T47D (cell line): Measurements from ENCODE around the gene FOXF1.

Experiments used
- DNase-seq, 2 experiments: peaks; one replicate each; pipeline versions ENCODE4 v3.0.0 to v3.0.0-alpha.2; 2011 to 2012; ENCODE audit warnings: low read depth in 1 of 2, low spot score in 1 of 2
- JUND ChIP-seq: IDR thresholded peaks from 2 replicates; pipeline ENCODE4 v1.6.1; 2012; ENCODE audit warnings: low read depth
- in situ Hi-C: cut with HindIII; loops from 2 replicates; pipeline ENCODE4 v1.10.0; 2016; ENCODE audit warnings: low sequenced_read_pairs, low pct_unique_long_range_greater_than_20kb

FOXF1 gene

DNA sequence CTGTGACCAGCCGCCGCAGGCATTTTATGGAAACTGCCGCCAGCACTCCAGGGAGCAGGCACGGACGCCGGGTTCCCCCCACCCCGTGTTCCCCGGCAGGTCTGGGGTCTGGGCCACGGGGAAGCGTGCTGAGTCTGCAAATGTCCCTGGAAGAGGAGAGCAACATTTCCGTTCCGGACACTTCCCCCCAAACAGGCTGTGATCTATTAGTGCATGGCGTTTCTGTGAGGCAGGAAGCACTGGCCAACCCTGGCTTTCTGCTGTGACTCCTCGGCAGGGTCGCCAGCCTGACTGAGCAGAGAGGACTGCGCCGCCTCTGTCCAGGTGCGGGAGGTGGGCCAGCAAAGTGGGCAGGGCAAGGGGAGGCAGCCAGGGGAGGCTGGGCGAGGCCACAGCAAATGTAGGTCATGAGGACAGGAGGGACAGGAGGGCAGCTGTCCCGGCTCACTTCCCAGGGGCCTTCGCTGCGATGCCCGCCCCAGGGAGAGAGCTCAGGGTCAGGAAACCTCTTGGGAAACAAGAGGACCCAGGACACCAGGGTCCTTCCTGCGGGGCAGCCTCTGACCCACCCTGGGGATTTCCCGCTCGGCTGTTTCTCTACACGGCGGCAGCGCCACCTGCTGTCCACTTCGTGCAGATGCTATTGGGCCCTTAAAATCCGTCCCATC is 9.5 kb downstream of the FOXF1 start:
- in situ Hi-C loops, result no loop called here
- DNase-seq, result peak; percentile 71 to 87
- no peak for TF ChIP-seq JUND

DNA sequence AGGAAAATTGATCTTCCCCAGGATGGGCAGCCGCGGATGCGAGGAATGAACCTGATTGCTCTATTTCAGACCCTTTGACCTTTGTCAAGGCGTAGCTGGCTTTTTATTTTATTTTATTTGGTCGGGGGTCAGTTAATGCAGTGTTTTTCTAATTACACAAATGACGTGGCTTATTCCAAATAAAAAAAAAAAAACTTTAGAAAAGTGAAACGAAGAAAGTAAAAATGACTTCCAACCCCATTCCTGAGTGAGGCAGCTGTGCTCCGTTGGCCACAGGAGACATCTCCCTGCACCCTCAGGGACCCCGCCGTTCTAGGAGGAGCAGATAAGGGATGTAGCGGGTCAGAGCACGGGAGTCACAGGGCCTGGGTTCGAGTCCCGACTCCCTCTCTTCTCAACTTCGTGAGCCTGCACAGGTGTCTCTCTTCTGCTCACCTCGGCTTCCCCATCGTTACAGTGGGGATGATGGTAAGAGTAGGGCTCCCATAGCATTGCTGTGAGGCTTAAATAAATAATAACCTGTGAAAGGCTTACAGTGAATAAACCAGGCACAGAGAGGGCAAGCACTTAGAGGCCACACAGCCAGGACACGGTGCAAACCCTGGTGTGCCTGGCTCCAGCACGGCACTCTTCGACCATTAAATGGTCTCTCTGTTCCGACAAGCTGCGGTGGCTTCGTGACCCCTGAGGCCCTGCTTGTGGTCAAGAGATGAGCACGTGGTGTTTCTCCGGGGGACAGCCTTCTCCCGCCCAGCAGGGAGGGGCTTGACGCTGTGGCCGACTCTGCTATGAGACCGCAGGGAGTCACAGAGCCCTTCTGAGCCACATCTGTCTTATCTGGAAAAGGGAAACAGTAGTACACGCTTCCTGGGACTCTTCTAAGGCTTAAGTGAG is 10.2 kb downstream of the FOXF1 start:
- no peak for TF ChIP-seq JUND
- in situ Hi-C loops, result no loop called here
- no peak for DNase-seq

DNA sequence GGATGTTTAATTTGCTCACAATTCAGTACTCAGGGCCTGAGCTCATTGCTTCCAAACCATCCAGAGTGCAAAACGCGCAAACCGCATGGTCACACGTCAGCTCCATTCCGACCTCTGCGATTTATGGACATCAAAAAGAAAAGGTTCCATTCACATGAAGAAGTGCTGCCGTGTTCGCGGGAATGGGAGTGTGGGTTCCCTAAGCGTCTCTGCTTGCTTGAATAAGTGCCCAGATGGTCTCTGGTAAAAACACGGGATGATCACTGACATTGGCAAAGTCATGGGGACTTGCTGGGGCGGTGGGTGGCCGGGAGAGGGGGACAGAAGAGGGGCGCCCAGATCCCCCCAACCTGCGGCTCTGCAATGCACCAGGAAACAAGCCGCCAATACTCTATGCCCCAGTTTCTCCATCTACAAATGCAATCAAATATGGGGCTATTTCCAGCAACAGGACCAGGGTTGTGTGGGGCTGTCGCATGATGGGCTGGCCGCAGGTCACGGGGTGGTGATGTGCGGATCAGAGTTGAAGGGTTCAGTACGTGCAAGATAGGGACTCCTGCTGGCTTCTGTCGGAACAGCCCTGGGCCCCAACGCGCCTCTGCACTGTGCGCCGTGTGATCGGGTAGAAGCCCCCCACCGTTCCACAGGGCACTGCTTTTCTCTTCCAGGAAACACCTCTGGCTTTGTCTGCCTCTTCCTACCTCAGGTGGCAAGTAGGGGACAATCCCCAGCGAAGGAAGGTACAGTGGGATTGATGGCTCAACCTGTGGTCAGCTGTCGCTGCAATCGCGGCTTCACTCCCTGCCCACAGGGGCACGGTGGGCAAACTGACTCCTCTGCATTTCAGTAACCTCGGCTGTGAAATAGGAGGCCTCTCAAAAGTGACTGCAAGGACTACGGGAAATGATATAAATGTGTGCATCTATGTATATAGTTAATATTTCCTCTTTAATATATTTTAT is 11.2 kb downstream of the FOXF1 start:
- in situ Hi-C loops, result no loop called here
- TF ChIP-seq JUND, result no peak
- DNase-seq, result no peak

DNA sequence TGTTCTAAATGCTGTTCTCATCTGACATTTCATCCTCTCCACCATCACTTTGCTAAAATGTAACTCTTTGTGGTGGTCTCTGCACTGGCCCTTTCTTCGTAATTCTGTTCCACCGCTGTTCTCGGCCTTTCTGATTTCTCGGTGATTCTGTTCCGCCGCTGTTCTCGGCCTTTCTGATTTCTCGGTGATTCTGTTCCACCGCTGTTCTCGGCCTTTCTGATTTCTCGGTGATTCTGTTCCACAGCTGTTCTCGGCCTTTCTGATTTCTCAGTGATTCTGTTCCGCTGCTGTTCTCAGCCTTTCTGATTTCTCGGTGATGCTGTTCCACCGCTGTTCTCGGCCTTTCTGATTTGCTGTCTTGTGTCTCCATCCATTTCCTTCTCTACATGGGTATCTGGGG is 12.3 kb downstream of the FOXF1 start:
- TF ChIP-seq JUND, result no peak
- in situ Hi-C loops, result no loop called here

DNA sequence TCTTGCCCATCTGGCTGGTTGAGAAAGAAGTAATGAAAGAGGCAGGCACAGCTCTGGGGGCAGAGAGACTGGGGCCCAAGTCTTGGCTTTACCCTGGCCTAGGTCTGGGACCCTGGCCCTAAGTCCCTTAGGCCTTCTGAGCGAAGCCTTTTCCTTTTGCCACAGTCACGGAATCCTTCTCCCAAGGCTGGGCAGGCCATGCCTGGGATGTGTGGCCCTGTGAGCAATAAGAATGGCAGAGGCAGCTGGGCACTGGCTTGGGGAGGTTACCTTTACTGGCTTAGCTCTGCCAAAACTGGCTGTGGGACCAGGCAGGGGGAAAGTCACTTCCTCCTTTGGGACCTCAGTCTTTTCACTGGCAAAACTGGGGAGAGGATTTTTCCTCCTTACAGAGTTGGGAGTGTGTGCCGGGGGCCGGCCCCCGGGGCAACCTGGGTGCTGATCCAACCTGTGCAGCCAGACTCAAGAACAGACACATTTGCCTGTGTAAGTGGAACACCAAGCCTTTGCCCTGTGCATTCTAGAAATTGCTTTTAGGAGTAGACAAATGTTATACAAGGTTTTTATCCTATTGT is 12.9 kb downstream of the FOXF1 start:
- no peak for TF ChIP-seq JUND
- in situ Hi-C loops, result no loop called here

More for the DNA sequence above, 12.3 kb downstream of the FOXF1 start:
- DNase-seq, result no peak

GRCh38 chr16:86524029-86524428 is 13.7 kb downstream of the FOXF1 start:
- DNase-seq, result no peak
- no peak for TF ChIP-seq JUND
- in situ Hi-C loops, result no loop called here

More for the DNA sequence above, 12.9 kb downstream of the FOXF1 start:
- DNase-seq, result no peak

- DNase-seq, result no peak
- in situ Hi-C loops, result no loop called here
- no peak for TF ChIP-seq JUND
These were observed 15.4 kb downstream of the FOXF1 start for GRCh38 chr16:86525696-86526095.

DNA sequence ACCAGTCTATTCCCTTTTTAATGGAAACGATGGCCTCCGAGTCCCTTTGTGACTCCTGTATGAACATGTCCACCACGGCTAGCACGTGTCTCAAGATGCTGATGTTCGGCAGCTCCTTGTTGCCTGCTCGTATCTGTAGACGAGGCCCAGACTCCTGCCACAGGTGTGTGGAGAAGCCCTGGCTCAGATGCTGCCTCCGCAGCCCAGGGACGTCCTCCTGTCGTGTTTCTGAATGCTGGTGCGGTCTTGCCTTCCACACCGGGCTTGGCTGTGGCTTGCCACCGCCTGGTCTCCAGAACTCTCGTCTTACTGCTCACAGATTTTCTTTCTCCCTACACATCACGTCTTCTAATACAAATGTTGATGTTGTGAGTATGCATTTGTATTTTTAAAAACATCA is 17.0 kb downstream of the FOXF1 start:
- DNase-seq, result no peak
- no peak for TF ChIP-seq JUND
- in situ Hi-C loops, result no loop called here

GRCh38 chr16:86528061-86528929 is 18.0 kb downstream of the FOXF1 start:
- in situ Hi-C loops, result no loop called here

DNA sequence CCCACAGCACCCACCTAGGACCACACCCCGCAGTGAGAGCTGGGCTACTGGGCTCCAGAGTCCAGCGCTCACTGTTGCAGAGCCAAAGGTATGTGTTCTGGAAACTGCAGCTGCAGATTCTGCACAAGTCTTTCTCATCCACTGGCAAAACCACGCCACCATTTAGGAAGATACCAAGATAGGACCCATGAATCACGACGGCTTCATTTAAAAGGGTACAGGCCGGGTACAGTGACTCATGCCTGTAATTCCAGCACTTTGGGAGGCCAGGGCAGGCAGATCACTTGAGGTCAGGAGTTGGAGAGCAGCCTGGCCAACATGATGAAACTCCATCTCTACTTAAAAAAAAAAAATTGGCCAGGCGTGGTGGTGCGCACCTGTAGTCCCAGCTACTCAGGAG is 18.8 kb downstream of the FOXF1 start:
- in situ Hi-C loops, result no loop called here
- DNase-seq, result no peak
- no peak for TF ChIP-seq JUND

More at GRCh38 chr16:86528061-86528929, 18.0 kb downstream of the FOXF1 start:
- no peak for DNase-seq
- no peak for TF ChIP-seq JUND

- TF ChIP-seq JUND, result no peak
- in situ Hi-C loops, result no loop called here
- DNase-seq, result no peak
These were observed 20.2 kb downstream of the FOXF1 start for GRCh38 chr16:86530251-86531190.
